HEK293 (cell line): ENCODE data around the gene MAPK14.

ENCODE experiments used
- ZBTB8A ChIP-seq: fragments of 450-650 bp; formaldehyde crosslinking; IDR thresholded peaks from 2 replicates; pipeline ENCODE4 v1.5.1; 2016; ENCODE audit warnings: missing biosample characterization, missing genetic modification characterization
- ZNF114 ChIP-seq: fragments of 450-650 bp; formaldehyde crosslinking; IDR thresholded peaks from 2 replicates; pipeline ENCODE4 v1.5.0; 2017; ENCODE audit warnings: missing biosample characterization, missing genetic modification characterization
- ZNF146 ChIP-seq: fragments of 450-650 bp; formaldehyde crosslinking; IDR thresholded peaks from 2 replicates; pipeline ENCODE4 v1.5.1; 2016; ENCODE audit warnings: missing biosample characterization, missing genetic modification characterization
- ZNF274 ChIP-seq, 2 experiments: fragments of 200-500 bp in 1 of 2; fragments of 450-650 bp in 1 of 2; sonication (Bioruptor generic) in 1 of 2; formaldehyde crosslinking in 1 of 2; IDR thresholded peaks; 2 replicates each; pipeline versions ENCODE4 v1.5.1 to v1.6.1; 2014 to 2016; ENCODE audit warnings: borderline replicate concordance in 1 of 2, inconsistent platforms in 1 of 2, low read length in 1 of 2, missing biosample characterization in 1 of 2, missing genetic modification characterization in 1 of 2
- ZNF350 ChIP-seq: fragments of 450-650 bp; formaldehyde crosslinking; IDR thresholded peaks from 2 replicates; pipeline ENCODE4 v1.5.0; 2017; ENCODE audit warnings: missing biosample characterization, mild to moderate bottlenecking, missing genetic modification characterization
- TF ChIP-seq, protein P1 (sequence below): fragments of 450-650 bp; formaldehyde crosslinking; IDR thresholded peaks from 2 replicates; pipeline ENCODE4 v1.5.1; 2016; ENCODE audit warnings: missing biosample characterization, missing genetic modification characterization
- TF ChIP-seq, protein P2 (sequence below): IDR thresholded peaks from 2 replicates; pipeline ENCODE4 v1.6.1; 2011; ENCODE audit warnings: mild to moderate bottlenecking, low read depth, low read length, borderline replicate concordance
- TF ChIP-seq, protein P3 (sequence below): fragments of 450-650 bp; formaldehyde crosslinking; IDR thresholded peaks from 2 replicates; pipeline ENCODE4 v1.5.1; 2016; ENCODE audit warnings: missing biosample characterization, missing genetic modification characterization
- TF ChIP-seq, protein P4 (sequence below): fragments of 450-650 bp; formaldehyde crosslinking; IDR thresholded peaks from 2 replicates; pipeline ENCODE4 v1.5.1; 2016; ENCODE audit warnings: missing biosample characterization, missing genetic modification characterization

DNA sequence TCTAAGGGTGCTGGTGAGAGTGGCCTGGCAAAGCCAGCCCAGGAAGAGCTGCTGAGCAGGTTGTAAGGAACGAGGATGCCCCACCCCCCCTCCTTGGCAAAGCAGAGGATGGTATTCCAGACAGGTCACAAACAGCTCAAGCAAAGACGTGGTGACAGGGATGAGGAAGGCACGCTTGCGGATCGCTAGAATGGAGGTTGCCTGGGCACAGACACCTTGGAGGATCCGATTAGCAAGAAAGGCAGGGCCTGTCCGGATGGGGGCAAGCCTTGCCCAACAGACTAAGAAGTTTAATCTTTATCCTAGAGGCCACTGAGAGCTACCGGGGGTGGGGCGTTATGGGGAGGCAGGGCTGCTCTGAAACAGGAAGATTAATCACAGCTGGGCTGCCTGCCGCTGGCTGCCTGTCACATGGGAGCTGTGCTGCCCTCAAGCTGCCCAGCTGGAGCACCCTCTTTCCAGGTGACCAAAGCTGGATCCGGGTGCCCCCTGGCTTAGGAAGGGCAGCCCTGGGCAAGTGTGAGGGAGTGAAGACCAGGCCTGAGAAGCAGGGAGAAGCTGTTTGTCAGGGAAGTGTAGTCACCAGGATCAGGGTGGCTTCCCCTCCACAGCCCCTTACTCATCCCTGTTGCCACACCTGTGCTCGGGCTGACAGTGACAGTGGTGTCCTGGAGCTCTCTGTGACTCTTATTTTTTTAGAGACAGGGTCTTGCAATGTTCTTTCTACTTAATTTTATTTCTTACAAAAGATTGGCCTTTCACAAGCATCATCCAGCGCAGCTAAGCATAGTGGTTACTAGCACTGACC lies 93.6 kb downstream of the MAPK14 start:
- TF ChIP-seq, protein P1, sequence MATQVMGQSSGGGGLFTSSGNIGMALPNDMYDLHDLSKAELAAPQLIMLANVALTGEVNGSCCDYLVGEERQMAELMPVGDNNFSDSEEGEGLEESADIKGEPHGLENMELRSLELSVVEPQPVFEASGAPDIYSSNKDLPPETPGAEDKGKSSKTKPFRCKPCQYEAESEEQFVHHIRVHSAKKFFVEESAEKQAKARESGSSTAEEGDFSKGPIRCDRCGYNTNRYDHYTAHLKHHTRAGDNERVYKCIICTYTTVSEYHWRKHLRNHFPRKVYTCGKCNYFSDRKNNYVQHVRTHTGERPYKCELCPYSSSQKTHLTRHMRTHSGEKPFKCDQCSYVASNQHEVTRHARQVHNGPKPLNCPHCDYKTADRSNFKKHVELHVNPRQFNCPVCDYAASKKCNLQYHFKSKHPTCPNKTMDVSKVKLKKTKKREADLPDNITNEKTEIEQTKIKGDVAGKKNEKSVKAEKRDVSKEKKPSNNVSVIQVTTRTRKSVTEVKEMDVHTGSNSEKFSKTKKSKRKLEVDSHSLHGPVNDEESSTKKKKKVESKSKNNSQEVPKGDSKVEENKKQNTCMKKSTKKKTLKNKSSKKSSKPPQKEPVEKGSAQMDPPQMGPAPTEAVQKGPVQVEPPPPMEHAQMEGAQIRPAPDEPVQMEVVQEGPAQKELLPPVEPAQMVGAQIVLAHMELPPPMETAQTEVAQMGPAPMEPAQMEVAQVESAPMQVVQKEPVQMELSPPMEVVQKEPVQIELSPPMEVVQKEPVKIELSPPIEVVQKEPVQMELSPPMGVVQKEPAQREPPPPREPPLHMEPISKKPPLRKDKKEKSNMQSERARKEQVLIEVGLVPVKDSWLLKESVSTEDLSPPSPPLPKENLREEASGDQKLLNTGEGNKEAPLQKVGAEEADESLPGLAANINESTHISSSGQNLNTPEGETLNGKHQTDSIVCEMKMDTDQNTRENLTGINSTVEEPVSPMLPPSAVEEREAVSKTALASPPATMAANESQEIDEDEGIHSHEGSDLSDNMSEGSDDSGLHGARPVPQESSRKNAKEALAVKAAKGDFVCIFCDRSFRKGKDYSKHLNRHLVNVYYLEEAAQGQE (tag by site-specific recombination), result no peak
- TF ChIP-seq, protein P2, sequence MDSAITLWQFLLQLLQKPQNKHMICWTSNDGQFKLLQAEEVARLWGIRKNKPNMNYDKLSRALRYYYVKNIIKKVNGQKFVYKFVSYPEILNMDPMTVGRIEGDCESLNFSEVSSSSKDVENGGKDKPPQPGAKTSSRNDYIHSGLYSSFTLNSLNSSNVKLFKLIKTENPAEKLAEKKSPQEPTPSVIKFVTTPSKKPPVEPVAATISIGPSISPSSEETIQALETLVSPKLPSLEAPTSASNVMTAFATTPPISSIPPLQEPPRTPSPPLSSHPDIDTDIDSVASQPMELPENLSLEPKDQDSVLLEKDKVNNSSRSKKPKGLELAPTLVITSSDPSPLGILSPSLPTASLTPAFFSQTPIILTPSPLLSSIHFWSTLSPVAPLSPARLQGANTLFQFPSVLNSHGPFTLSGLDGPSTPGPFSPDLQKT, result no peak
- TF ChIP-seq ZBTB8A (tag by site-specific recombination) (no peak), ZNF114 (tag by site-specific recombination) (no peak), ZNF146 (tag by site-specific recombination) (no peak), ZNF350 (tag by site-specific recombination) (no peak), ZNF274 (IDR thresholded peaks at IDR 0.05; ENCODE audit: low read length) (no peak), ZNF274 (tag by site-specific recombination; IDR thresholded peaks at IDR 0.05; ENCODE audit: borderline replicate concordance) (no peak)
- TF ChIP-seq, protein P3, sequence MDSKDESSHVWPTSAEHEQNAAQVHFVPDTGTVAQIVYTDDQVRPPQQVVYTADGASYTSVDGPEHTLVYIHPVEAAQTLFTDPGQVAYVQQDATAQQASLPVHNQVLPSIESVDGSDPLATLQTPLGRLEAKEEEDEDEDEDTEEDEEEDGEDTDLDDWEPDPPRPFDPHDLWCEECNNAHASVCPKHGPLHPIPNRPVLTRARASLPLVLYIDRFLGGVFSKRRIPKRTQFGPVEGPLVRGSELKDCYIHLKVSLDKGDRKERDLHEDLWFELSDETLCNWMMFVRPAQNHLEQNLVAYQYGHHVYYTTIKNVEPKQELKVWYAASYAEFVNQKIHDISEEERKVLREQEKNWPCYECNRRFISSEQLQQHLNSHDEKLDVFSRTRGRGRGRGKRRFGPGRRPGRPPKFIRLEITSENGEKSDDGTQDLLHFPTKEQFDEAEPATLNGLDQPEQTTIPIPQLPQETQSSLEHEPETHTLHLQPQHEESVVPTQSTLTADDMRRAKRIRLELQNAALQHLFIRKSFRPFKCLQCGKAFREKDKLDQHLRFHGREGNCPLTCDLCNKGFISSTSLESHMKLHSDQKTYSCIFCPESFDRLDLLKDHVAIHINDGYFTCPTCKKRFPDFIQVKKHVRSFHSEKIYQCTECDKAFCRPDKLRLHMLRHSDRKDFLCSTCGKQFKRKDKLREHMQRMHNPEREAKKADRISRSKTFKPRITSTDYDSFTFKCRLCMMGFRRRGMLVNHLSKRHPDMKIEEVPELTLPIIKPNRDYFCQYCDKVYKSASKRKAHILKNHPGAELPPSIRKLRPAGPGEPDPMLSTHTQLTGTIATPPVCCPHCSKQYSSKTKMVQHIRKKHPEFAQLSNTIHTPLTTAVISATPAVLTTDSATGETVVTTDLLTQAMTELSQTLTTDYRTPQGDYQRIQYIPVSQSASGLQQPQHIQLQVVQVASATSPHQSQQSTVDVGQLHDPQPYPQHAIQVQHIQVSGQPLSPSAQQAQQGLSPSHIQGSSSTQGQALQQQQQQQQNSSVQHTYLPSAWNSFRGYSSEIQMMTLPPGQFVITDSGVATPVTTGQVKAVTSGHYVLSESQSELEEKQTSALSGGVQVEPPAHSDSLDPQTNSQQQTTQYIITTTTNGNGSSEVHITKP, result no peak
- TF ChIP-seq, protein P4, sequence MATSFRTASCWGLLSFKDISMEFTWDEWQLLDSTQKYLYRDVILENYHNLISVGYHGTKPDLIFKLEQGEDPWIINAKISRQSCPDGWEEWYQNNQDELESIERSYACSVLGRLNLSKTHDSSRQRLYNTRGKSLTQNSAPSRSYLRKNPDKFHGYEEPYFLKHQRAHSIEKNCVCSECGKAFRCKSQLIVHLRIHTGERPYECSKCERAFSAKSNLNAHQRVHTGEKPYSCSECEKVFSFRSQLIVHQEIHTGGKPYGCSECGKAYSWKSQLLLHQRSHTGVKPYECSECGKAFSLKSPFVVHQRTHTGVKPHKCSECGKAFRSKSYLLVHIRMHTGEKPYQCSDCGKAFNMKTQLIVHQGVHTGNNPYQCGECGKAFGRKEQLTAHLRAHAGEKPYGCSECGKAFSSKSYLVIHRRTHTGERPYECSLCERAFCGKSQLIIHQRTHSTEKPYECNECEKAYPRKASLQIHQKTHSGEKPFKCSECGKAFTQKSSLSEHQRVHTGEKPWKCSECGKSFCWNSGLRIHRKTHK, result no peak
